ENCODE data around the gene CBS.
"Not testable (repeated sequence)": the region's sequence is repeated elsewhere in the genome, so short reads cannot be mapped to it uniquely, and the experiment has no call there.

- TF ChIP-seq CTCF, POLR2A (IDR thresholded peaks at IDR 0.05): not testable (repeated sequence)
These were observed 26.0 kb upstream of the CBS start for GRCh38 chr21:43101676-43102075.

Data from lower leg skin (tissue), 3 donors.